ENCODE measurements around the gene TLX1.
A peak's percentile ranks its signal among the peaks of the same experiment; 100 is the strongest.

TLX1 gene

GRCh38 chr10:101112799-101113594, 18.1 kb upstream of the TLX1 start:
- no peak for DNase-seq (ENCODE audit: low spot score)

GRCh38 chr10:101113890-101114403, 17.2 kb upstream of the TLX1 start:
- DNase-seq (ENCODE audit: low spot score) = no peak

DNA sequence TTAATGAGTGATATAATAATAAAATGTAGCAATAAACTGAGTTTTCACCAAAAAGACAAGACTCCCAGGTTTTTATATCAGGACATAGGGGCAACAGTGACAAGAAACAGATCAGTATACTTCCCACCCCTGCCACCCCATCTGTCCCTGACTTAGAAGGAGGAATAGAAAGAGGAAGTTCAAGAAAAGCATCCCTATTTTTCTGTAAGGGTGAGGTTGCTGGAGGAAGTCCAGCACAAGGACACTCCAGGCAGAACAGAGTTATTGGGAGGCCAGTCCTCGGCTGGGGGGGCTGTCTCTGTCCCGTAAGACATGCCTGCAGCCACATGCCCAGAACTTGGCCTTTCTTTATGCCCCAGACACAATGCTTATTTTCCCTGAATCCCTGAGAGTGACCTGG, 16.5 kb upstream of the TLX1 start:
- DNase-seq (ENCODE audit: low spot score) = no peak

DNA sequence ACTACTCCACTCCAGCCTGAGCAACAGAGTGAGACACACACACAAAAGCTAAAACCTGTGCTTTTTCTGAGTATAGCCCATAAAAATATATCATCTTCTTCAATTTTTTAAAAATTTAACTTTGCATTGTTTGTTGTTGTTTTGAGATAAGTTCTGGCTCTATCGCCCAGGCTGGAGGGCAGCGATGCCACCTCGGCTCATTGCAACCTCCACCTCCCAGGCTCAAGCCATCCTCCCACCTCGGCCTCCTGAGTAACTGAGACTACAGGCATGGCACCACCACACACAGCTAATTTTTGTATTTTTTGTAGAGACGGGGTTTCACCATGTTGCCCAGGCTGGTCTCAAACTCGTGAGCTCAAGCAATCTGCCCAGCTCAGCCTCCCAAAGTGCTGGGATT, 14.3 kb upstream of the TLX1 start:
- no peak for DNase-seq (ENCODE audit: low spot score)

DNA sequence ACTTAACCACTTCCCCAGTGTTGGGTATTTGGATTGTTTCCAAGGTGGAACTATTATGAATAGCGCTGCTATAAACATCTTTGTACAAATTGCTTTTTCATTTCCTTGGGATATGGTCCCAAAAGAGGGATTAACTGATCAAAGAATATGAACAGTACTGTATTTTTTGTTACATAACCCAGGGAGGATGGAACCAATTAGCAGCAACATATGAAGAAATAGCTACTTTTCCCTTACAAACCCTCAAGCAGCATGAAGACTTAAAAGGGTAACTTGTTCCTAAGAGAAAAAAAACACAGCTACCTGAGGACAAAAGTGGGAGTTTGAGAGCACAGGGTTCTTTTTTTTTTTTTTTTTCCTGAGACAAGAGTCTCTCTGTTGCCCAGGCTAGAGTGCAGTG, 13.1 kb upstream of the TLX1 start:
- no peak for DNase-seq (ENCODE audit: low spot score)

DNA sequence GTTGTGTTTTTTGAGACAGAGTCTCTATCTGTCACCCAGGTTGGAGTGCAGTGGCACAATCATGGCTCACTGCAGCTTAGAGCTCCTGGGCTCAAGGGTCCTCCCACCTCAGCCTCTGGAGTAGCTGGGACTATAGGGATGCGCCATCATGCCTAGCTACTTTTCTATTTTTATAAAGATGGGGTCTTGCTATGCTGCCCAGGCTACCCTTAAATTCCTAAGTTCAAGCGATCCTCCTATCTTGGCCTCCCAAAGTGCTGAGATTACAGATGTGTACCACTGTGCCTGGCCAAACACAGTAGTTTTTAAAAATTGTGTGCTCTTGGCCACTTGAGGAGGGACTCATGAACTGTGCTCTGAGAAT, 10.6 kb upstream of the TLX1 start:
- DNase-seq (ENCODE audit: low spot score) = no peak

GRCh38 chr10:101120884-101121653, 10.0 kb upstream of the TLX1 start:
- no peak for DNase-seq (ENCODE audit: low spot score)

GRCh38 chr10:101121654-101122031, 9.5 kb upstream of the TLX1 start:
- no peak for DNase-seq (ENCODE audit: low spot score)

DNA sequence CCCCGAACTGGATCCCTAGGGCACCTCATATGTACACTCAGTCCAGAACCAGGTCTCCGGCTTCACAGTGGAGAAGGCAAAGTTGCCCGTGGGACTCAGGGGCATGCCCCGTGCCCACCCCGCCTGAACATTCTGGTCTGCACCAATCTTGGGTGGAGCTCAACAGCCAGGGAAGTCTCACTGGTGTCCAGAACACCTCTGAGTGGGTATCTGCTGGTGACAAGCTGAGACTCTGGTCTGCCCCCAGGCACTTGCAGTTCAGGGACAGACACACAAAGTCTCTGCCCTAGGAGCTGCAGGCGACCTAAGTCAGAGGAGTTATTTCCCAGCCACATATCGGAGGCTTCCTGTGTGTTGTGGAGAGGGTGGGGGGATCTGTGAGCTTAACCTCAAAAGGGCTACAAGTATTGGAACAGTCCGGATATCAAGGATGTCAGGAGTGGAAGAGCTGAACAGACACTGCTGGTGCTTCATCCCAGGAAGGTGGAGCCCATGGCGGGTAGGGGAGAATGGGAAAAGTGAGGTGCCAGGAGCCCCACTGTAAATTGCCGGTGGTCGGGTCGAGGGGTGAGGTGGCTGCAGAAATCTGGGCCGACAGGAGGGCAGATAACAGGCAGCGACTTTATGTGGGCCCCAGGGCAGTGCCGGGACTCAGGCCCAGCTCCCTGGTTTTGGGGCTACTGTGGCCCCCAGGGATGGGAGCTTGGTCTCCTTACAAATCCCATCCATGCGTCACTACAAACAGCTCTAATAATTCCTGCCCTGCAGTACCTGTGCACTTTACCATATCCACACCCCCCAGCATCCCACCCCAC, 8.6 kb upstream of the TLX1 start:
- DNase-seq (ENCODE audit: low spot score) = no peak

DNA sequence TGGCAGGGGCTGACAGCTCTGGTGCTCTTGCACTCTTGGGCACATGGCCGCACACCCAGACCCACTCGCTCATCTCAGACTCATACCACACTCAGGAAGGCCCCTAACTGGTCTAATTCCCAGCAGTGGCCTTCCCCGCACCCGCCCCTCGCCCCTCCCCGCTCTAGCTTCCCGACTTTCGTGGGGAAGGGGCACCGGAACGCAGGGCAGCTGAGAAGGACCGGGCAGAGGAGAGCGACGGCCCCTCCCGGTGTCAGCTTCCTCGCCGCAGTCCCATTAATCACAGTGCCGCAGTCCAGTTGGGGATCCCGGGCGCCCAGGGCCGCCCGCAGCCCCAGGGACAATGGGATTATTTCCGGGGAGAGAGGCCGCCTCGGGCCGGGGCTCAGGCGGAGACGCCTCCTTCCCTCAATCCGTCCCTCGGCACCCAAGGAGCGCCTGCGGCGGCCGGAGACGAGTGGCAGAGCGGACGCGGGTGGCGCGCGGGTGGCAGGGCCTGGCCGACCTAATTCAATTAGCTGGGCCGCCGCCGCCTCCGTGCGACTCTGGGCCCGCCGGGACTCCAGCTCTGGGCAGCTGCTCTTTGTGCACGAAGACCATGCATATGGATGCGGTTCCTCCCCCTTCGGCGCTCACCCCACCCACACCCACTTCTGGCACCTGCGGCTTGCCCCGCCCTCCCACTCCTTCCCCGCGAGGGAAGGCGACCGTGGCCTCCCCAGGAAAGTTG, 7.8 kb upstream of the TLX1 start:
- no peak for DNase-seq (ENCODE audit: low spot score)

DNA sequence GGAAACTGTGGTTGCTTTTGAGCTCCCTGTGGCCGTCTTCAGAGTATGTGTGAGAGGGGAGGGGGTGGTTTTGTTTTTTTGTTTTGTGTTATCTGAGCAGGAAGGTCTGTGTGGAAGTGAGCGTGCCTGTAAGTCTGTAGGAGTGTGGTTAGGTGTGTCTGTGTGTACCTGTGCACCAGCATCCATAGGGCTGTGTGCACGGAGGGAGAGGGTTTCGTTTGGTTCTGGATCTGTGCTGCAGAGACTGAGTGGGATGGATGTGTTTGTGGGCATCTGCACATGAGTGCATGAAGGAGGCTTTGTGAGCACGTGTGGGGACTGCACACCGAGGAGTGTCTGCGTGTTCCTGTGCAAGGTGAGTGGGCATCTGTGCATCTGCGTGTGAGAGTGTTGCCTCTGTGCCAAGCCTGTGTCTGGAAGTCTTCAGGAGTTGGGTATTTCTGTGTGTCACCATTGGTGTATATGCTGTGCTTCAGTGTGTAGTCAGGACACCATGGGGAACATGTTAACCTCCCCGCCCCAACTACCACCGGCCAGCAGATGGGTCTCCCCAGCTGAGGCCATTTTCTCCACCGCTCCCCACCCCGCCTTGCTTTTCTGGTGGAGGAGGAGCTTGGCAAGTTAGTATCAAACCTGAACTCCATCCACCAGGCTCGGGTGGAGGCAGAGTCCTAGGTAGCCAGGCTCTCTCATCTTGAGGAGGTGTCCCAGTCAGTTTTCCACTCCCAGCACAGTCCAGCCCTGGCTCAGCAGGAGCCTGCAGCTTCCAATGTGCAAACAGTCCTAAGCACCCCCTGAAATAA, 7.1 kb upstream of the TLX1 start:
- DNase-seq (ENCODE audit: low spot score) = no peak

- no peak for DNase-seq (ENCODE audit: low spot score)
Measured at GRCh38 chr10:101124933-101125332, 6.2 kb upstream of the TLX1 start.

DNA sequence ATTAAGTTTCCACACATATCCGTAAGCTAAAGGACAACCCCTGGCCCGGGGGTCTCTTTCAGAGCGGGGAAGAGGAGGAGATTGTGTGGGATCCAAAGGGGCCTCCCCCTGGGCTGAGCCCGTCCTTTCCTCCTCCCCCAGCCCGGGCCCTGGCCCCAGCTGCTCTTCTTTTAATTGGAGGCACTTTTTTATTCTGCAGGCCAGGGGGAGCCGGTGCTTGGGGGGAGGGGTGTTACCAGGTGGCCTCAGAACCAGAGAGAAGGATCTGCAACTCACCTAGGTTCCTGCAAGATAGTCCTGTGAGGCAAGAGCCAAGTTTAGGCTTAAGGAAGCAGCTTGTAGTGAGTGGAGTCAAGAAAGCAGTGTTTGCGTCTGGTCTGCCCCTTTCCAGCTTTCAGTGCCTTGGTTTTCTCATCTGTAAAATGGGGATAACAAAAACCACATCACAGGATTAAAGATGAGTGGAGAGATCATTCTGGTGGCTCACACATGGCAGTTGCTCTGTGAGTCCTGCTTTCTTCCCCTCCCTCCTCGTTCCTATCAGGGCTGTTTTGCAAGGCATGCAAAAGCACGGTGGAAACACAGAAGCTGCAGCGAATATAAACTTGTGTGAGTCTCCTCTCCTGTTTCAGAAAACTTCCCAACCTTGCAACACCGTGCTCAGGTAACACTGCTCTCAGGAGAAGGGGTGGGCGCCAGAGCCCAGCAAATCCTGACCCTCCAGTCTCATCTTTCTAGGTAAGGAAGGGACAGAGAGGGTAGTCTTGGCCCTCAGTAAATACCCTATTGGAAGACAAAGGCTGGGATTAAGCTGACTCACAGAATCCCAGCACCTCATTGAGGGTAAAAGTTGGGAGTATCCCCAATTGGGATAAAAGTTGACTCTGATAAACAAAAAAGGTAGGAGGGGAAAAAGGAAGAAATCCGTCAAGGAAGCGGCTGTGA, 4.1 kb upstream of the TLX1 start:
- no peak for DNase-seq (ENCODE audit: low spot score)

- no peak for DNase-seq (ENCODE audit: low spot score)
Measured at GRCh38 chr10:101130141-101130540, 959 bp upstream of the TLX1 start.

DNA sequence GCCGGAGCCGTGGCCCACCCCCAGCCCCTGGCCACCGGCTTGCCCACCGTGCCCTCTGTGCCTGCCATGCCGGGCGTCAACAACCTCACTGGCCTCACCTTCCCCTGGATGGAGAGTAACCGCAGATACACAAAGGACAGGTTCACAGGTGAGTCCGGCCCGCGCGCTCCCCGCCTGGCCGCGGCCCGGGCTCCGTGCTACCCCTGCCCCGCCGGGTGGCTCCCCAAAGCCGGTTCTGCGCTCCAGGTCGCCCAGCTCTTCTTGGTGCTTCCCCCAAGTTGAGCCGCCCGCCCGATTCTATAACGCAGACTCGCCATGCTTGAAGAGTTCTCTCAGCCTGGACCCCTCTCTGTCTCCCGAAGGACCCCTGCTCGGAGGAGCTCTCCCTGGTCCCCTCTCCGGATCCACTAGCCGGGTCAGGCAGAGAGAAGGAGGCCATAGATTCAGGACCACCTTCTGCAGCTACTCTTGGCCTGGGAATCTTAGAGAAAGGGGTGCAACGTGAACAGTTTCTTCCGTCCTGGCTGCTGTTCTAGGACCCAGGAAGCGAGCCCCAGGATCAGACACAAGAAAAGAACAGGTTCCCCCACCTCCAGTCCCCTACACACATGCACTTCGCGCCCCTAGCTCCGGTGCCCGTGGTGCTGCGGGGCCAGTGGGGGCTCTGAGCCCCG, 999 bp downstream of the TLX1 start:
- DNase-seq (ENCODE audit: low spot score) = no peak

DNA sequence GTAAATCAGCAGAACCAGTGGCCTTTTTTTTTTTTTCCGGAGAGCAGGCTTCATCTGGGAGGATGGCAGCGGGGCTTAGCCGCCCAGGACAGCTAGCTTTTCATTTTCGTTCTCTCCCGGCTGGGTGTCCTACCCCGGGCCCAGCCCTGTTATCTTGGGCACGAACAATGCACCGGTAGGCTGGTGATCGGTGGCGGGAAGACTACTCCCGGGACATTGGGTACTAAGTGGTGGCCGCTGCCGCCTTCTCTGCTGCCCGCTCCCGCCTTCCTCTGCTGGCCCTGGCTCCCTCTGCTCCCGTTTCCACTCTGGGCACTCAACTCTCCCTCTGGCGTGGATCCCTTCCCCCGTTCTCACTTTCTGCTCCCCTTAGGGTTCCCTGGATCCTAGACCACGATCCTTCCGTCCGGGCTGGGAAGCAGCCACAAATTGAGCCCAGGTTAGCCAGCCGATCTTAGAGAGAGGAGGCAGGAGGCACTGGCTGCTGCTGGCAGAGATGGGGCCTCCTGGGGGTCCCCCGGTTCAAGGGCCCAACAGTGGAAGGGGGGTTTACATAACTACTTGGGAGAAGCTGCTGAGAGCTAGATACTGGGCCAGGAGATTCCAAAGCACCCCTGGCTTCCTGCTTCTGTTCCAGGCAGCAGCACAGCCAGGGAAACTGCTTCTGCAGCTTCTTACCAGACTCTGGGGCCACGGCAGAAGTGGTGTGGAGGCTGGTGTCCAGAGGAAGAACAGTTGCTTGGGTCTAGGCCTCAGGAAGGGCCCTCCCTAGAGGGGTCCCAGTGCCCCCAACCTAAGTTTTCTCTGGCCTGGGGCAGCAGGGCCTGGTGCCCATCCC, 1.8 kb downstream of the TLX1 start:
- DNase-seq (ENCODE audit: low spot score) = peak; percentile 11

DNA sequence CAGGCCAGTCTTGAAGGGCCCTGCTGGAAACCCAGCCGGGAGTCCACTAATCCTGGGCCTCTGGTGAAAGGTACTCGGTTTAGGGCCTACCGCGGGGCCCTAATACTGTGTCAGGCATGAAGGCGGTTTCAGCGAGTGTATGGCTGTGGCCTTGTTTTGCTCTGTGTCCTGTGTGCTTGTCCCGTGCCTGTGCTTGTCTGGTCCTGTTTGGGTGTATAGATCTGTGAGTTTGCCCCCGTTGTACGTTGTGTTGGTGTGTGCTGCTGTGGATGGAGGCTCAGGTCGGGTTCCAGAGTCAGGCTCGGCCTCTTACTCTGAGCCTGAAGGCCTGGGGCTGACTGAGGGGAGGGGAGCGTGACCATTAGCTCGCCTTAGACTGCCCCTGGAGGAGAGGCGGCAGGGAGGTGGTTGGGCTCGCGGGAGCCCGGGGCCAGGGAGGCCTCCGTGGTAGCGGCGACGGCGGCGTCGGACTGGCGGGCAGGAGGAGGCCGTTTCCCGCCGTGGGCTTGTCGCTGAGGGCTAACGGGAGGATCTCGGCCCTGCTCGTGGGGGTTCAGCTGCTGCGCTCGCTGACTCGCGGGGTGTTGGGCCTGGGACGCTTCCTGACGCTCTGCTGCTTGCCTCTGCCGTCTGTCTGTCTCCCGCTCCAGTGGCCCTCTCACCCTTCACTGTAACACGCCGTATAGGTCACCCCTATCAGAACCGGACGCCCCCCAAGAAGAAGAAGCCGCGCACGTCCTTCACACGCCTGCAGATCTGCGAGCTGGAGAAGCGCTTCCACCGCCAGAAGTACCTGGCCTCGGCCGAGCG, 2.6 kb downstream of the TLX1 start:
- DNase-seq (ENCODE audit: low spot score) = no peak
